Measurements from ENCODE around the gene DGKH.

- TF ChIP-seq CTCF (IDR thresholded peaks at IDR 0.05; ENCODE audit: low read length) (no peak), EZH2 (IDR thresholded peaks at IDR 0.05; ENCODE audit: borderline replicate concordance, low read length) (no peak)
Observed at GRCh38 chr13:42223681-42224080, 175.2 kb downstream of the DGKH start.
